Omental fat pad (tissue), 4 donors: Measurements from ENCODE around the gene SLC22A14. TPM values are rescaled to one million over a fixed set of nuclear protein-coding genes. Genes with fewer than 3 reads are reported as not detected.
A peak's percentile ranks its signal among the peaks of the same experiment; 100 is the strongest.

Source experiments
- ATAC-seq: fragments of 150-250 bp; one replicate; pipeline ENCODE4 v1.9.1; 2016; ENCODE audit warnings: mild to moderate bottlenecking, moderate library complexity; ENCODE audit not compliant: low FRiP score
- DNase-seq: peaks from one replicate; pipeline ENCODE4 v3.0.0-alpha.2; 2019; ENCODE audit warnings: low spot score
- total RNA-seq, 4 donors: library from RNA; depleted of rRNA; stranded (reverse); fragments of >200 nt; gene quantifications; one replicate each; pipeline ENCODE4 v1.1.0, GENCODE V29; 2016
- TF ChIP-seq, protein P1 (sequence below), 3 donors: fragments of 450-650 bp; IDR thresholded peaks; one replicate each; pipeline ENCODE4 v1.5.1; 2016 to 2017; ENCODE audit warnings: antibody characterized with exemption in 3 of 3, mild to moderate bottlenecking in 3 of 3, moderate library complexity in 2 of 3

The SLC22A14 gene
- total RNA-seq, 4 donors from 2014 or later, result 0.24 to 0.65 TPM; not detected in 2

DNA sequence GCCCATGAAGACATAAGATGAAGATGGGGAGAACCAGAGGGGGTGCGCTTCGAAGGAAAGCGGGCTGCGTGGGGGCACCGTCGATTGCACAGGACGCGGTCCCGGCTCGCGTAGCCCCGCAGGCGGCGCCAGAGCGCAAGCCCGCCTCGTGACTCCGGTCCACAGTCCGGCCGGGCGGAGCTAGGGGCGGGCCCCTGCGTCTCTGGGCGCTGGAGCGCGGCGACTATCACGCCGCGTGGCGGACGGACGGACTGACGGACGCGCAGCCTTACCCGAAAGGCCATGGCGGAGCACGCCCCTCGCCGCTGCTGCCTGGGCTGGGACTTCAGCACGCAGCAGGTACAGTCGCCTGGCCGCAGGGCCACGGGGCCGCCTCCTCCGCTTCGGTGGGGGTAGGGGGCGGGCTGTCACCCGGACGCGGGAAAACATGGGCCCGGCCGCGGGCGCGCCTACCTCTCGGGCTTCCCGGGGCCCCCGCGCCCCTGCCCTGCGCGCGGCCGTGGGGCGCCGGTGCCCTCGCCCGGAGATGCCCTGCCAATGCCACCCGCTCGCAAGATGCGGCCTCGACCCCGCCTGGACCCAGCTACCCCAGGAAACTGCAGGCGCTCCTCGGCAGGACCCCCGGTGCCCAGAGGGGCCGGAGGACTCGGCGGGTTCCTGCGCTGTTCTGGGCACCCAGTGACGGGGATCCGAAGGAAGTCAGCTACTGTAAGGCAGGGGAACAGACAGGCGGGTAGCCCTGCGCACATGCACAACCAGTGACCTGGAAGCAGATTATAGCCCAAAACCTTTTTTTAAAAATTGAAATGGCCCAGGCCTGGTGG is 64.7 kb downstream of the SLC22A14 start, which contains the start of gene XYLB:
Gene XYLB (plus strand): TSS at position 199 of the 824 bp plus-strand sequence. CDS start 84 bp downstream, at position 283.
- ATAC-seq (peak; percentile 99), DNase-seq (peak; percentile 59)
- TF ChIP-seq, protein P1, sequence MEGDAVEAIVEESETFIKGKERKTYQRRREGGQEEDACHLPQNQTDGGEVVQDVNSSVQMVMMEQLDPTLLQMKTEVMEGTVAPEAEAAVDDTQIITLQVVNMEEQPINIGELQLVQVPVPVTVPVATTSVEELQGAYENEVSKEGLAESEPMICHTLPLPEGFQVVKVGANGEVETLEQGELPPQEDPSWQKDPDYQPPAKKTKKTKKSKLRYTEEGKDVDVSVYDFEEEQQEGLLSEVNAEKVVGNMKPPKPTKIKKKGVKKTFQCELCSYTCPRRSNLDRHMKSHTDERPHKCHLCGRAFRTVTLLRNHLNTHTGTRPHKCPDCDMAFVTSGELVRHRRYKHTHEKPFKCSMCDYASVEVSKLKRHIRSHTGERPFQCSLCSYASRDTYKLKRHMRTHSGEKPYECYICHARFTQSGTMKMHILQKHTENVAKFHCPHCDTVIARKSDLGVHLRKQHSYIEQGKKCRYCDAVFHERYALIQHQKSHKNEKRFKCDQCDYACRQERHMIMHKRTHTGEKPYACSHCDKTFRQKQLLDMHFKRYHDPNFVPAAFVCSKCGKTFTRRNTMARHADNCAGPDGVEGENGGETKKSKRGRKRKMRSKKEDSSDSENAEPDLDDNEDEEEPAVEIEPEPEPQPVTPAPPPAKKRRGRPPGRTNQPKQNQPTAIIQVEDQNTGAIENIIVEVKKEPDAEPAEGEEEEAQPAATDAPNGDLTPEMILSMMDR (IDR thresholded peaks at IDR 0.05), result peak in 1 of 3 donors; percentile 59

DNA sequence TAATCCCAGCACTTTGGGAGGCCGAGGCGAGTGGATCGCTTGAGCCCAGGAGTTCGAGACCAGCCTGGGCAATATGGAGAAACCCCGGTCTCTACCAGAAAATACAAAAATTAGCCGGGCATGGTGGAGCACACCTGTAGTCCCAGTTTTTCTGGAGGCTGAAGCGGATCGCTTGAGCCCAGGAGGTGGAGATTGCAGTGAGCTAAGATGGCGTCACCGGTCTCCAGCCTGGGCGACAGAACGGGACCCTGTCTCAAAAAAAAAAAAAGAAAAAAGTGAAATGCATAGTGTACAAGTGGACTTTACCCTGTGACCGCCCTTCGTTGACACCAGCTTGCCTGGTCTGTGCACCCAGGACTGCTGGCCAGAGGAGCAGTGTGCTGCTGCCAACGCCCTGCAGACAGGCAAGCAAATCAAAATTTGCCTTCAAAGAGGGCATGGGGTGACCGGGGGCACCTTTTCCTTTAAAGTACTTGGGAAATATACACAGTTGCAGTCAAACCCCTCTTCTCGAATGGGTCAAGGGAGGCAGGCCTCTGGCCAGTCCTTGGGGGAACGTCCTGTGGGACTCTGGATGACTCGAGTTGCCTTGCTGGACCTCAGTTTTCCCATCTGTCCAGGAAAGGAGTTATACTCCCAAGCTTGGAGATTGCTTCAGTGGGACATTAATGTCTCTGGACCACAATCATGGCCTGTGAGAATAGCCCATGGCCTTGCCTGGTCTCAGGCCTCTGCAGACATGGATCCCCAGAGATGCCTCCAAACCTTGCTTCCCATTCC is 65.5 kb downstream of the SLC22A14 start:
- no peak for ATAC-seq
- DNase-seq, result no peak
- TF ChIP-seq, protein P1 (IDR thresholded peaks at IDR 0.05), result no peak

DNA sequence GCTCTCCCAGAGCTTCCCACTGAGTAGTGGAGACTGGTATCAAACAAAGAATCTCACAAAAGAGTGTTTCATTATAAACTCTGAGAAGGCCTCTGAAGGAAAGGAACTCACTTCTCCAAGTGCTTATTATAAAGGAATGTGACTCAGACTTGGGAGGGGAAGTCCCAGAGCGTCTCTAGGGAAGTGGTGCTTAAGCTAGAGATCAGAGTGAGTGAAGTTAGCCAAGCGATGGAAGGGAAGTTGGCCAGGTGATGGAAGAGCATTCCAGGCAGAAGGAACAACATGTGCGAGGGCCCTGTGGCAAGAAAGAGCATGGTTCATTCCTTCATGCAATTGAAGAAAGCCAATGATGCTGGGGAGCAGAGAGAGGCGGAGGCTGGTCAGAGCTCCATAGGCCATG is 66.8 kb downstream of the SLC22A14 start:
- DNase-seq (no peak), ATAC-seq (no peak)
- TF ChIP-seq, protein P1 (IDR thresholded peaks at IDR 0.05), result no peak

DNA sequence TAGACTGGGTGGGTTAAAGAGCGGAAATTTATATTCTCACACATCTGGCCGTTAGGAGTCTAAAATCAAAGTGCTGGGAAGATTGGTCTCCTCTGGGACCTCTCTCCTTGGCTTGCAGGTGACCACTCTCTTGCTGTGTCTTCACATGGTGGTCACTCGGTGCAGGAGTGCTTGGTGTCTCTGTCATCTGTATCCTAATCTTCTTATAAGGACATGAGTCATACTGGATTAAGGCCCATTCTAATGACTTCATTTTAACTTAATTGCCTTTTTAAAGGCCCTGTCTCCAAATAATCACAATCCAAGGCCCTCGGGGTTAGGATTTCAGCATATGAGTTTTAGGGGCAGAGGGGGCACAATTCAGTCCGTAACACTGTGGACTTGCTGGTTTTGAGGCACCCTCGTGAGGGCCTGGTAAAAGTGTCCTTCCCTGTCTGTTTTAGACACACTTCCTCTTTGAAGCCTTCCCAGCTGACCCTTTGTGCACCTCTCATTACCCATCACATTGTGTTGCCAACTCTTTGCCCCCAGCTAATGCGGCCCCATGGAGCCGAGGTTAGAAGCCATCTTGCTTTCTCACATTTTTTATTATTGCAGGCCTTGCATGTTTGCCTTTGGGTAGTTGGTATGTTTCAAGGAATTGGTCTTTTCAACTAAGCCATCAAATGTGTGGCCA is 67.7 kb downstream of the SLC22A14 start:
- DNase-seq, result no peak
- no peak for ATAC-seq
- TF ChIP-seq, protein P1 (IDR thresholded peaks at IDR 0.05), result no peak

DNA sequence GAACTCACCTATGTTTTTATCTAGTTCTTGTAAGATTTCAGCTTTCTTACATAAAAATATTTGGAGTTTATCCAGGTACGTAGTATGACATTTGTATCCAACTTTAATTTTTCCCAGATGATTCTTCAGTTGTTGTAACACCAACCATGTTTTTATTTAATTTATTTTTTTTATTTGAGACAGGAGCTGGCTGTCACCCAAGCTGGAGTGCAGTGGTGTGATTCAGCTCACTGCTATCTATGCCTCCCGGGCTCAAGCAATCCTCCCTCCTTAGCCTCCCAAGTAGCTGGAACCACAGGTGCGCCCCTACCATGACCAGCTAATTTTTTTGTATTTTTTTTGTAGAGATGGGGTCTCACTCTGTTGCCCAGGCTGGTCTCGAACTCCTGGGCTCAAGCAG is 71.1 kb downstream of the SLC22A14 start:
- ATAC-seq (no peak), DNase-seq (no peak)
- TF ChIP-seq, protein P1 (IDR thresholded peaks at IDR 0.05), result no peak

DNA sequence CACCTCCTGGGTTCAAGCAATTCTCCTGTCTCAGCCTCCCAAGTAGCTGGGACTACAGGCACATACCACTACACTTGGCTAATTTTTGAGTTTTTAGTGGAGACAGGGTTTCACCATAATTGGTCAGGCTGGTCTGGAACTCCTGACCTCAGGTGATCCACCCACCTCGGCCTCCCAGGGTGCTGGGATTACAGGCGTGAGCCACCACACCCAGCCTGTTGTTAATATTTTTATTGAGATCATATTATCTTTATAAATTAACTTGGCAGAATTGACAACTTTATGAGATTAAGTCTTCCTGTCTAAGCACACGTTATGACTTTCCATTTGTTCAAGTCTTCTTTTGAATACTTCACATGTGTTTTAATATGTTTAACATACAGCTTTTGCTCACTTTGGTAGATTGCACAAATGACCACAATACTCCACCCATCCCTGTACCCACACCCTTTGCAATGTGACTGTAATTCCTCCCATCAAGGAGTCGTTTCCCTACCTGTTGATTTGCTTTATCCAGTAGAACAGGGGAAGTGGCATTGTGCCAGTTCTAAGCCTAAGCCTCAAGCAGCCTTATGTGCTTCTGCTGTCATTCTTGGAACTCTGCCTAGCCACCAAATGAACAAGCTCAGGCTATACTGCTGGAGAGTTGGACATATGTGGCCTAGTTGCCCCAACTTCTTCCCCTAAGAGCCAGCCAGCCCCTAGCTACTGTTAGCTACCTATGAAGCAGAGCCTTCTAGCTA is 72.7 kb downstream of the SLC22A14 start:
- no peak for DNase-seq
- TF ChIP-seq, protein P1 (IDR thresholded peaks at IDR 0.05), result no peak
- ATAC-seq, result no peak
